Stimulated activated CD4-positive, alpha-beta T cell treated with anti-CD3 and anti-CD28 coated beads, Interleukin-15, amount 100 ng/mL, for 1 hour (primary cell): Measurements from ENCODE around the gene ERICH6.

ENCODE experiments used
- DNase-seq, 2 donors: peaks; one replicate each; pipeline ENCODE4 v3.0.0-alpha.2; 2020; ENCODE audit warnings: low read depth in 1 of 2, low spot score in 1 of 2

ERICH6 gene

DNA sequence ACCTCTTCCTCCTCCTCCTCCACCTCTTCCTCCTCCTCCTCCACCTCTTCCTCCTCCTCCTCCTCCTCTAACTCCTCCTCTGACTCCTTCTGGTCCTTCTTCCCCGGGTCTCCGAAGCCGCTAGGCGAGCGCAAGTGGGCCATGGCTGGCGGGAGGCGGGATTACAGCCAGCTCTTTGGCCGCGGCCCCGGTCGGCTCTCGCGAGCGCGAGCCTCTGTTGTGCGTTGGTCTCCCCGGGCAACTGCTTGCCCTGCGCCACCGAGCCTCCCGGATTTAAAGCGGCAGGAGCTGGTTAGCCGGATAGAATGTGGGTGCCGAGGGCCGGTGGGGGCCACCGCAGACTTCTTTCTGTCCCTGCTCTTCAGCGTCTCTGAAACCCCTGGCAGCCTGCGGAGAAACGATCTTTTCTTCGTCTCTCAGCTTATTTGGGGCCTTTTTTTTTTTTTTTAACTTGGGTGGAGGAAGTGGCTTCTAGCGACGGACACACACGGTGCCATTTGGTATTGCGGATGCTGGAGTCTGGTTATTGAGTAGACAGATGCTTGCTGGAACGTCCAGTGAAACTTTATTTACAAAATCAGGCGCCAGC is at the start of gene ERICH6:
TSS of gene ERICH6 (minus strand) at position 165 of the 589 bp plus-strand sequence. CDS start at position 143, 22 bp downstream.
- DNase-seq, result peak; percentile 51 to 58

- no peak for DNase-seq
Observed at GRCh38 chr3:150751781-150752263, 48.1 kb upstream of the ERICH6 start.

DNA sequence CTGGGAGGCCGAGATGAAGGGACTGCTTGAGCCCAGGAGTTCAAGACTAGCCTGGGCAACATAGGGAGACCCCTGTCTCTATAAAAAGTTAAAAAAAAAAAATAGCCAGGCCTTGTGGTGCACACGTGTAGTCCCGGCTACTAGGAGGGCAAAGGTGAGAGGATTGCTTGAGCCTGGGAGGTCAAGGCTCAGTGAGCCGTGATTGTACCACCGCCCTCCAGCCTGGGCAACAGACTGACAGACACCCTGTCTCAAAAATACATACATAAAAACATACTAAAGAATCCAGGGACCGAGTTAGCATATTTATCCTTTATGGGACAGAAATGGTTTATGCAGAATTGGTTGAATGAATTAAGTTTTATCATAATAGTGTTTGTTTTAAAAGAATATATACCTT is 45.5 kb upstream of the ERICH6 start:
- no peak for DNase-seq

GRCh38 chr3:150748684-150749047 is 44.9 kb upstream of the ERICH6 start:
- DNase-seq, result no peak

GRCh38 chr3:150747886-150748683 is 44.4 kb upstream of the ERICH6 start:
- DNase-seq, result no peak

DNA sequence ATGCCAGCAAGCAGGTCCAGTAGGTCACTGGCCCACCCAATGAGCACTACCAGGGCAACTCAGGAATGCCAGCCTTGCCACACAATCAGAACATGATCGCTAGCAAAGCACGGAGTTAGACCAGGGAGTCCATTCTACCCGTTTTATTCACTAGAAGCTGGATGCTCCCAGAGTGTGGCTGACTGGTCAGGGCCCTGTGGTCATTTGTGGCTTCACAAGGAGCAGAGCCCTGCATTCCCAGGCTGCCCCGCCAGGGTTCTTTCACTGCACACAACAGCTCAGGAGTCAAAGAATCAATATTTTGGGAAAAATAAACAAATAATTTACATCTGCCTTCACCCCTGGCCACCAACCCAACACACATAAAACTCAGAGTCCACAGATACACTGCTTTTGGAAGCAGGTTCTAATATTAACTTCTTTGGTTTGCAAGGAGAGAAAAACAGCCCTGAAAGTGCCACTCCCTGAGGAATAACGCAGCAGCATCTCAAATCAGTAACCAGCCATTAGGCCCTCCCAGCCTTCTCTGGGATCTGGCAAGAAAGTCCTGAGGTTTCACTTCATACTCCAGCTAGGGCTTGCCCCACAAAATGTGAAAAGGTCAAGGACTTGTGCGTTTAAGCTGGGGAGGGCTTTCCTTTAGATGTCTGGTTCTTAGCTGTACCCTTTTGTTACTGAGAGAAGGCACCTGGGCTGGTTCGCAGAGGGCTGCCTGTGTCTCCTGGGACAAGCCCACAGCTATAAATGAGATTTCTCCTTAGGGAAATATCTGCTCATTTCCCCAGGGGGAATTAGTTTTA is 43.3 kb upstream of the ERICH6 start:
- no peak for DNase-seq

DNA sequence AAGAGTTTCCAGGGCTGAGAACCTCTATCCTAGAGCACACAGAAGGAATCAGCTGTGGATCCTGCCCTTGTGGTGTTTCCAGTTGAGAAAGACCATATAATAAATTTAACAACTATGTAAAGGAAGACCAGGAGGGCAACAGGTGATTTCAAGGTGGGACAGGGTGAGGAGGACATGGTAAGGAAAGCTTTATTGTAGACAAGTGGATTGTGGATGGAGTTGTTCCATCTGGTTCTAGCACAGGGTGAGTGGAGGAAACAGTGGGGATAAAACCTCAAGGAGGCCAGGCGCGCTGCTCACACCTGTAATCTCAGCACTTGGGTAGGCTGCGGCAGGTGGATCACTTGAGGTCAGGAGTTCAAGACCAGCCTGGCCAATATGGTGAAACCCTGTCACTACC is 42.1 kb upstream of the ERICH6 start:
- no peak for DNase-seq

DNA sequence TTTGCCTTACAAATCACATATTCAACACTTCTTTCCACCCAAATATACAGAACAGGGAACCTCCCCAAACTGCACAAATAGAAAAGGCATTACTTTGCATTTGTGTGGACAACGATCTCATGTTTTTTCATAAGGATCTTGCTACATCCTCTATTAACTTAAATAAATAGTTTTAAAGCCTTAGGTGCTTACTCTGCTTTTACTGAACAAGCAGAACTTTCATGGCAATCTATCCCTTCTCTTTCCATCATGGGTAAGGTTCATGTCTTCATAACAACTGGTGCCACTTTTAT is 41.1 kb upstream of the ERICH6 start:
- DNase-seq, result no peak

GRCh38 chr3:150744041-150744918 is 40.6 kb upstream of the ERICH6 start:
- no peak for DNase-seq

- DNase-seq, result no peak
Observed at GRCh38 chr3:150743508-150743907, 39.8 kb upstream of the ERICH6 start.

DNA sequence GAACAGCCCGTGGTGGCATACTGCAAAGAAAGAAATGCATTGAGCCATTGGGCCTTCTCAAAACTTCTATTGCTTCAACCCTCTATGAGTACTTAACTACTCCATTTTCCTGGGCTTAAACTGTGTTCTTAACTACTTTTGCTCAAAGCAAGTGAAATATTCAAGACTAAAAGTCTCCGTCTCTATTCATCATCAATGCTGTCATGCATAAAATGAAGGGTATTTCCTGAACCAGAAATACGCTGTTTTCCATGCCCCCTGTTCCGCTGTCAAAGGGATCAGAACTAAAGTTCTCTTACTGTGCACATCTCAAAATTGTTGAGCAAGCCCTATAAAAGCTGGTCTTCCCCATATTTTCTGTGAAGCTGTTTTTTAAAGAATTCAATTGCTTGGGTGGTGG is 39.0 kb upstream of the ERICH6 start:
- DNase-seq, result no peak

GRCh38 chr3:150742141-150742523 is 38.4 kb upstream of the ERICH6 start:
- DNase-seq, result no peak

DNA sequence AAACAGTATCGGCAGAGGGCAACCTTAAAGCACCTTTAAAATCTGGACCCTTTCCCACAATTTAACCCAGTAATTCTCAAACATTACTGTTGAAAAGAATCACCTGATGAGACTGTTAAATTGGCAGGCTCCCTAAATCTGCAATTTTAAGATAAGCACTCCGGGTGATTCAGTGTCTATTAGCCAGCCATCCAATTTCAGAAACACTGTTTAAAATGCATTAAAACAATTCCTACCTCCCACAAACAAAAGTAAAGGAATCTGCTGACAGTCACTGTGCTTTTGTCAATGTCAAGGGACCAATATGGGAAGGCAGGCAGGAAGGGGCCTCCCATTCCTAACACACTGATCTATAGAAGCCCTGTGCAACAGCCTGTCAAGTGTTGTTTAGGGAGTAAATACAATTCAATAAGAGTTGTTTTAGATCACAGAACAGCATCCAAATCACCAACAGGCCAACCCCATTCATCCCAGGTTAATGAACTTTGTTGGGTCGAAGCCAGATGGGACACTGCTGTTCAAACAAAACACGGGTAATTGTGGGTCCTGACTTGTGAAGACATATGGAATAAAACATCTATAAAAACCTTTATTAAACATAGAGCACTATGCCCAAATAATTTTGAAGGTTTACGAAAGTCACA is 37.9 kb upstream of the ERICH6 start:
- no peak for DNase-seq

- no peak for DNase-seq
Observed at GRCh38 chr3:150740733-150741496, 37.2 kb upstream of the ERICH6 start.

DNA sequence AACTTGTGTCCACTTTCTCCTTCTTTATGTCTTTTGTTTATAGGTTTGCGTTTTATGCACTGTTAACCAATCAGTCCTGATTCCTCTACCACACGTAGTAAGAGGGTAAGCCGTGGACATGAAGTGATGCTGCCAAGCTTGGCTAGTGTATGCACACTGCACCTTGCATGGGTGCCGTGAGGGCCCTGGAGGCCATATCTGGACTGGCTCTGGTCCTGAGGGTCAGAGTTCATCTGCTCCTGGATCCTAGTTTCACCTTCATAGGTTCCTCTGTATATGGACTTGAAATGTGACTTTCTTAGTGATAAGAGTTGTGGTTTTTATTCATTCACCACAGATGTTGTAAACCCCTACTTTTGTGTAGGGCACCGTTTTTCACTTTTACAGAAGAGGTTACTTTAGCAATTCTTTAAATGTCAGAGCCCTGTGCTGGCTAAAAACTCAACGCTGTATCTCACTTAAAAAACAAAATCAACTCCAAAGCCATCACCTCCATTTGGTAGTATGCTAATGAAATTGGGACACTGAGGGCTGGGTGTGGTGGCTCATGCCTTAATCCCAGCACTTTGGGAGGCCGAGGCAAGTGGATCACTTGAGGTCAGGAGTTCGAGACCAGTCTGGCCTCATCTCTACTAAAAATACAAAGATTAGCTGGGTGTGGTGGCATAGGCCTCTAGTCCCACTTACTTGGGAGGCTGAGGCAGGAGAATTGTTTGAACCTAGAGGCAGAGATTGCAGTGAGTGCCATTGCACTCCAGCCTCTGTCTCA is 36.3 kb upstream of the ERICH6 start:
- no peak for DNase-seq

GRCh38 chr3:150739200-150739863 is 35.6 kb upstream of the ERICH6 start:
- no peak for DNase-seq

- no peak for DNase-seq
Observed at GRCh38 chr3:150738688-150739087, 35.0 kb upstream of the ERICH6 start.

GRCh38 chr3:150737874-150738679 is 34.4 kb upstream of the ERICH6 start:
- no peak for DNase-seq
